Osteocyte (in vitro differentiated cells): ENCODE results near the gene SLC26A8. TPM values are rescaled to one million over a fixed set of nuclear protein-coding genes. Genes with fewer than 3 reads are reported as not detected.
"Not testable (repeated sequence)": the region's sequence is repeated elsewhere in the genome, so short reads cannot be mapped to it uniquely, and the experiment has no call there.

Experiments
- DNase-seq: peaks from one replicate; pipeline ENCODE4 v3.0.0; 2021; ENCODE audit warnings: mixed read lengths; ENCODE audit not compliant: unreplicated experiment; ENCODE audit errors: extremely low spot score
- H3K27ac Mint-ChIP-seq: one replicate; pipeline ENCODE4 v1.8.0; 2021; ENCODE audit warnings: mild to moderate bottlenecking, mixed read lengths; ENCODE audit not compliant: unreplicated experiment
- H3K27me3 Mint-ChIP-seq: one replicate; pipeline ENCODE4 v1.8.0; 2021; ENCODE audit warnings: mixed read lengths; ENCODE audit not compliant: unreplicated experiment
- H3K36me3 Mint-ChIP-seq: one replicate; pipeline ENCODE4 v1.8.0; 2021; ENCODE audit warnings: mixed read lengths; ENCODE audit not compliant: unreplicated experiment
- H3K4me1 Mint-ChIP-seq: one replicate; pipeline ENCODE4 v1.8.0; 2021; ENCODE audit warnings: mixed read lengths; ENCODE audit not compliant: unreplicated experiment
- H3K4me3 Mint-ChIP-seq: one replicate; pipeline ENCODE4 v1.8.0; 2021; ENCODE audit warnings: mild to moderate bottlenecking, moderate library complexity, mixed read lengths; ENCODE audit not compliant: unreplicated experiment
- H3K9me3 Mint-ChIP-seq: one replicate; pipeline ENCODE4 v1.8.0; 2021; ENCODE audit warnings: mixed read lengths; ENCODE audit not compliant: unreplicated experiment
- CTCF ChIP-seq: fragments of 200-600 bp; sonication (generic); IDR thresholded peaks from 2 replicates; pipeline ENCODE4 v1.5.0; 2021; ENCODE audit warnings: antibody characterized with exemption, mild to moderate bottlenecking, moderate library complexity
- total RNA-seq: library from RNA; stranded (reverse); gene quantifications from 2 replicates; pipeline ENCODE4 v1.2.1, GENCODE V29; 2021

Gene SLC26A8
- total RNA-seq, 1 donor from 2014 or later: not detected

- H3K4me3 Mint-ChIP-seq: no peak overlapping the region
- peaks cover 17% of the 10 kb centered on the region for H3K27me3 Mint-ChIP-seq
- H3K9me3 Mint-ChIP-seq: no peaks in the 10 kb centered on the region
- H3K27ac Mint-ChIP-seq: no peak overlapping the region
- no peak for DNase-seq
- TF ChIP-seq CTCF: no peak
- peaks cover 5% of the 10 kb centered on the region for H3K4me1 Mint-ChIP-seq
- no peaks in the 10 kb centered on the region for H3K36me3 Mint-ChIP-seq
Measured at GRCh38 chr6:35935469-35935868, 89.0 kb downstream of the SLC26A8 start.

GRCh38 chr6:35933844-35934243 is 90.6 kb downstream of the SLC26A8 start:
- H3K36me3 Mint-ChIP-seq: no peaks in the 10 kb centered on the region
- no peak overlapping the region for H3K4me3 Mint-ChIP-seq
- no peak overlapping the region for H3K27ac Mint-ChIP-seq
- DNase-seq: no peak
- H3K9me3 Mint-ChIP-seq: no peaks in the 10 kb centered on the region
- peaks cover 22% of the 10 kb centered on the region for H3K27me3 Mint-ChIP-seq
- peaks cover 5% of the 10 kb centered on the region for H3K4me1 Mint-ChIP-seq
- no peak for TF ChIP-seq CTCF

GRCh38 chr6:35931873-35932272 is 92.6 kb downstream of the SLC26A8 start:
- not testable (repeated sequence) for H3K27ac Mint-ChIP-seq, H3K4me1 Mint-ChIP-seq, H3K36me3 Mint-ChIP-seq, H3K4me3 Mint-ChIP-seq, DNase-seq, H3K9me3 Mint-ChIP-seq
- peaks cover 20% of the 10 kb centered on the region for H3K27me3 Mint-ChIP-seq

GRCh38 chr6:35931120-35931561 is 93.3 kb downstream of the SLC26A8 start:
- no peak for DNase-seq
- Mint-ChIP-seq H3K4me3 (no peak overlapping the region), H3K9me3 (no peaks in the 10 kb centered on the region), H3K27ac (no peak overlapping the region), H3K4me1 (peaks cover 5% of the 10 kb centered on the region), H3K36me3 (no peaks in the 10 kb centered on the region), H3K27me3 (peaks cover 19% of the 10 kb centered on the region)
- no peak for TF ChIP-seq CTCF

GRCh38 chr6:35929601-35930000 is 94.8 kb downstream of the SLC26A8 start:
- Mint-ChIP-seq H3K4me3 (no peak overlapping the region), H3K27me3 (peaks cover 14% of the 10 kb centered on the region), H3K36me3 (no peaks in the 10 kb centered on the region), H3K27ac (no peak overlapping the region), H3K4me1 (peaks cover 5% of the 10 kb centered on the region), H3K9me3 (no peaks in the 10 kb centered on the region)
- DNase-seq: peak; percentile 3
- TF ChIP-seq CTCF: no peak
